H9 (cell line): ENCODE data around the gene ULK3. TPM values are rescaled to one million over a fixed set of nuclear protein-coding genes. Genes with fewer than 3 reads are reported as not detected.

ENCODE experiments used
- DNase-seq: peaks from one replicate; pipeline ENCODE4 v3.0.0-alpha.2; 2017
- H2AFZ ChIP-seq: one replicate; pipeline ENCODE4 v1.6.1; 2013; ENCODE audit warnings: mild to moderate bottlenecking, low read length, control low read depth, moderate library complexity
- H2AK5ac ChIP-seq: 2 replicates; pipeline ENCODE4 v1.6.1; 2013; ENCODE audit warnings: low read length, control low read depth, mixed read lengths; ENCODE audit not compliant: insufficient read length
- H2BK120ac ChIP-seq: one replicate; pipeline ENCODE4 v1.6.1; 2013; ENCODE audit warnings: low read depth, mild to moderate bottlenecking, low read length, control low read depth, inconsistent platforms; ENCODE audit not compliant: poor library complexity, severe bottlenecking
- H2BK12ac ChIP-seq: 2 replicates; pipeline ENCODE4 v1.6.1; 2013; ENCODE audit warnings: low read length, control low read depth, mixed read lengths, low read depth; ENCODE audit not compliant: insufficient read length
- H2BK15ac ChIP-seq: 2 replicates; pipeline ENCODE4 v1.6.1; 2013; ENCODE audit warnings: low read depth, low read length, control low read depth
- H2BK20ac ChIP-seq: one replicate; pipeline ENCODE4 v1.6.1; 2013; ENCODE audit warnings: low read depth, mild to moderate bottlenecking, low read length, control low read depth, inconsistent platforms; ENCODE audit not compliant: poor library complexity, severe bottlenecking
- H2BK5ac ChIP-seq: 2 replicates; pipeline ENCODE4 v1.6.1; 2013; ENCODE audit warnings: low read length, control low read depth, mixed read lengths; ENCODE audit not compliant: insufficient read length
- H3K14ac ChIP-seq: 2 replicates; pipeline ENCODE4 v1.6.1; 2013; ENCODE audit warnings: low read length, control low read depth; ENCODE audit not compliant: insufficient read depth
- H3K18ac ChIP-seq: 2 replicates; pipeline ENCODE4 v1.6.1; 2013; ENCODE audit warnings: low read depth, mild to moderate bottlenecking, mixed read lengths, low read length, control low read depth; ENCODE audit not compliant: insufficient read length
- H3K23ac ChIP-seq: 2 replicates; pipeline ENCODE4 v1.6.1; 2013; ENCODE audit warnings: low read length, control low read depth, mixed read lengths, low read depth; ENCODE audit not compliant: insufficient read length
- H3K23me2 ChIP-seq: 2 replicates; pipeline ENCODE4 v1.6.1; 2013; ENCODE audit warnings: low read depth, mild to moderate bottlenecking, mixed read lengths, low read length, control low read depth; ENCODE audit not compliant: insufficient read length, poor library complexity, severe bottlenecking
- H3K27ac ChIP-seq: 2 replicates; pipeline ENCODE4 v1.5.1; 2013; ENCODE audit warnings: low read length, control low read depth, mixed read lengths, low read depth; ENCODE audit not compliant: insufficient read length
- H3K27me3 ChIP-seq: 2 replicates; pipeline ENCODE4 v1.6.1; 2013; ENCODE audit warnings: low read length, control low read depth, inconsistent platforms; ENCODE audit not compliant: insufficient read depth
- H3K4ac ChIP-seq: 2 replicates; pipeline ENCODE4 v1.6.1; 2013; ENCODE audit warnings: low read depth, mild to moderate bottlenecking, control low read depth, inconsistent platforms, low read length, moderate library complexity
- H3K4me1 ChIP-seq: 2 replicates; pipeline ENCODE4 v1.6.1; 2013; ENCODE audit warnings: low read length, control low read depth, inconsistent platforms; ENCODE audit not compliant: insufficient read depth
- H3K4me2 ChIP-seq: 2 replicates; pipeline ENCODE4 v1.6.1; 2013; ENCODE audit warnings: low read length, control low read depth, mixed read lengths; ENCODE audit not compliant: insufficient read length, insufficient read depth
- H3K56ac ChIP-seq: 2 replicates; pipeline ENCODE4 v1.6.1; 2013; ENCODE audit warnings: low read depth, mild to moderate bottlenecking, mixed read lengths, low read length, control low read depth; ENCODE audit not compliant: insufficient read length
- H3K79me1 ChIP-seq: 2 replicates; pipeline ENCODE4 v1.6.1; 2013; ENCODE audit warnings: low read depth, mild to moderate bottlenecking, moderate library complexity, low read length, control low read depth, inconsistent platforms; ENCODE audit not compliant: insufficient read depth, poor library complexity, severe bottlenecking
- H3K79me2 ChIP-seq: 2 replicates; pipeline ENCODE4 v1.6.1; 2013; ENCODE audit warnings: low read length, control low read depth, inconsistent platforms; ENCODE audit not compliant: insufficient read depth
- H3K9ac ChIP-seq: 2 replicates; pipeline ENCODE4 v1.6.1; 2013; ENCODE audit warnings: low read length, control low read depth, mixed read lengths; ENCODE audit not compliant: insufficient read length; ENCODE audit errors: extremely low read depth
- H3K9me3 ChIP-seq: one replicate; pipeline ENCODE4 v1.6.1; 2013; ENCODE audit warnings: low read depth, low read length, inconsistent platforms; ENCODE audit not compliant: control insufficient read depth
- H3T11ph ChIP-seq: one replicate; pipeline ENCODE4 v1.6.1; 2013; ENCODE audit warnings: mild to moderate bottlenecking, low read length, control low read depth, inconsistent platforms
- H4K20me1 ChIP-seq: one replicate; pipeline ENCODE4 v1.6.1; 2013; ENCODE audit not compliant: control insufficient read depth, insufficient read length, insufficient read depth
- H4K5ac ChIP-seq: 2 replicates; pipeline ENCODE4 v1.6.1; 2013; ENCODE audit warnings: low read depth, mild to moderate bottlenecking, mixed read lengths, low read length, control low read depth; ENCODE audit not compliant: insufficient read length
- H4K8ac ChIP-seq: replicated peaks from 2 replicates; pipeline ENCODE4 v1.6.1; 2013; ENCODE audit warnings: low read length, control low read depth, mixed read lengths, low read depth; ENCODE audit not compliant: insufficient read length
- H4K91ac ChIP-seq: 2 replicates; pipeline ENCODE4 v1.6.1; 2013; ENCODE audit warnings: low read depth, mild to moderate bottlenecking, moderate library complexity, mixed read lengths, low read length, control low read depth; ENCODE audit not compliant: insufficient read length
- H3K27ac Mint-ChIP-seq, 3 experiments: 2 replicates in 2 of 3; 3 replicates in 1 of 3; pipeline ENCODE4 v1.8.0; 2020 to 2021; ENCODE audit warnings: mixed read lengths in 3 of 3, mild to moderate bottlenecking in 1 of 3, moderate library complexity in 1 of 3
- H3K27me3 Mint-ChIP-seq: 2 replicates; pipeline ENCODE4 v1.8.0; 2021; ENCODE audit warnings: low read depth, mild to moderate bottlenecking, moderate library complexity, mixed read lengths
- H3K36me3 Mint-ChIP-seq, 3 experiments: 2 replicates in 2 of 3; 3 replicates in 1 of 3; pipeline ENCODE4 v1.8.0; 2020 to 2021; ENCODE audit warnings: low read depth in 3 of 3, mixed read lengths in 3 of 3; ENCODE audit not compliant: insufficient read depth in 1 of 3
- H3K4me1 Mint-ChIP-seq, 2 experiments: 2 replicates each; pipeline ENCODE4 v1.8.0; 2020; ENCODE audit warnings: mixed read lengths in 2 of 2
- H3K4me3 Mint-ChIP-seq, 2 experiments: 2 replicates in 1 of 2; 3 replicates in 1 of 2; pipeline ENCODE4 v1.8.0; 2020 to 2021; ENCODE audit warnings: mild to moderate bottlenecking in 2 of 2, mixed read lengths in 2 of 2, moderate library complexity in 1 of 2
- H3K9me3 Mint-ChIP-seq, 2 experiments: 2 replicates in 1 of 2; 3 replicates in 1 of 2; pipeline ENCODE4 v1.8.0; 2020; ENCODE audit warnings: mild to moderate bottlenecking in 2 of 2, mixed read lengths in 2 of 2, moderate library complexity in 1 of 2
- WGBS: extraction: QIAGEN DNeasy Blood & Tissue Kit; methylation state at CpG from one replicate; pipeline ENCODE4 v1.1.7; 2013; ENCODE audit warnings: missing lambda C conversion rate, low lambda C conversion rate, mixed read lengths; ENCODE audit not compliant: insufficient read length; ENCODE audit errors: extremely low coverage; 5-methylcytosine and 5-hydroxymethylcytosine counted together
- total RNA-seq: library from RNA; stranded (reverse); gene quantifications from 2 replicates; pipeline ENCODE4 v1.2.1, GENCODE V29; 2021
- TF ChIP-seq, protein P1 (sequence below): fragments of 200-600 bp; sonication (generic); conservative IDR thresholded peaks from 3 replicates; pipeline ENCODE4 v1.8.0; 2021; ENCODE audit warnings: antibody characterized with exemption, mild to moderate bottlenecking

ULK3 gene
- total RNA-seq, 1 experiment from 2014 or later = 34.0 TPM

- TF ChIP-seq, protein P1, sequence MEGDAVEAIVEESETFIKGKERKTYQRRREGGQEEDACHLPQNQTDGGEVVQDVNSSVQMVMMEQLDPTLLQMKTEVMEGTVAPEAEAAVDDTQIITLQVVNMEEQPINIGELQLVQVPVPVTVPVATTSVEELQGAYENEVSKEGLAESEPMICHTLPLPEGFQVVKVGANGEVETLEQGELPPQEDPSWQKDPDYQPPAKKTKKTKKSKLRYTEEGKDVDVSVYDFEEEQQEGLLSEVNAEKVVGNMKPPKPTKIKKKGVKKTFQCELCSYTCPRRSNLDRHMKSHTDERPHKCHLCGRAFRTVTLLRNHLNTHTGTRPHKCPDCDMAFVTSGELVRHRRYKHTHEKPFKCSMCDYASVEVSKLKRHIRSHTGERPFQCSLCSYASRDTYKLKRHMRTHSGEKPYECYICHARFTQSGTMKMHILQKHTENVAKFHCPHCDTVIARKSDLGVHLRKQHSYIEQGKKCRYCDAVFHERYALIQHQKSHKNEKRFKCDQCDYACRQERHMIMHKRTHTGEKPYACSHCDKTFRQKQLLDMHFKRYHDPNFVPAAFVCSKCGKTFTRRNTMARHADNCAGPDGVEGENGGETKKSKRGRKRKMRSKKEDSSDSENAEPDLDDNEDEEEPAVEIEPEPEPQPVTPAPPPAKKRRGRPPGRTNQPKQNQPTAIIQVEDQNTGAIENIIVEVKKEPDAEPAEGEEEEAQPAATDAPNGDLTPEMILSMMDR = no peak
- Histone ChIP-seq H3K9me3 (no peaks in the 10 kb centered on the region), H3K18ac (no peak overlapping the region), H2BK15ac (no peak overlapping the region), H3K9ac (no peak overlapping the region), H2AK5ac (no peak overlapping the region), H4K5ac (no peak overlapping the region), H3K27me3 (no peaks in the 10 kb centered on the region; the same call in 1 of the 2 replicates), H3K4me2 (no peak overlapping the region), H2AFZ (no peak overlapping the region), H3K14ac (no peak overlapping the region), H4K91ac (no peak overlapping the region), H3K27ac (no peak overlapping the region), H3K23me2 (no peaks in the 10 kb centered on the region), H4K8ac (no peak overlapping the region), H4K20me1 (no peaks in the 10 kb centered on the region), H3K79me2 (no peaks in the 10 kb centered on the region), H3K23ac (no peak overlapping the region), H2BK20ac (no peak overlapping the region), H2BK5ac (no peak overlapping the region), H3K56ac (no peak overlapping the region), H3K4ac (no peak overlapping the region), H3T11ph (no peak overlapping the region), H3K4me1 (peaks cover 7% of the 10 kb centered on the region; the same call in 1 of the 2 replicates), H2BK120ac (no peak overlapping the region), H2BK12ac (no peak overlapping the region), H3K79me1 (no peaks in the 10 kb centered on the region)
- no CpG with 5 or more reads among the region's 14 CpGs for WGBS
- no peak overlapping the region for H3K4me3 Mint-ChIP-seq
- no peaks in the 10 kb centered on the region; a peak in 1 of 5 replicates for H3K9me3 Mint-ChIP-seq
- no peak overlapping the region for H3K27ac Mint-ChIP-seq
- no peak for DNase-seq
- peaks cover 36 to 43% of the 10 kb centered on the region in 2 experiments for H3K4me1 Mint-ChIP-seq
- H3K36me3 Mint-ChIP-seq = peaks cover 0 to 5% (median 4%) of the 10 kb centered on the region in 3 experiments; a peak in 4 of 7 replicates
- no peaks in the 10 kb centered on the region; the same call in 1 of the 2 replicates for H3K27me3 Mint-ChIP-seq
These were observed 53.8 kb downstream of the ULK3 start for GRCh38 chr15:74789171-74789631.
